ENCODE results near the gene SNX5. TPM values are rescaled to one million over a fixed set of nuclear protein-coding genes. Genes with fewer than 3 reads are reported as not detected.

The SNX5 gene
- total RNA-seq, 1 donor from 2014 or later: 159 TPM

DNA sequence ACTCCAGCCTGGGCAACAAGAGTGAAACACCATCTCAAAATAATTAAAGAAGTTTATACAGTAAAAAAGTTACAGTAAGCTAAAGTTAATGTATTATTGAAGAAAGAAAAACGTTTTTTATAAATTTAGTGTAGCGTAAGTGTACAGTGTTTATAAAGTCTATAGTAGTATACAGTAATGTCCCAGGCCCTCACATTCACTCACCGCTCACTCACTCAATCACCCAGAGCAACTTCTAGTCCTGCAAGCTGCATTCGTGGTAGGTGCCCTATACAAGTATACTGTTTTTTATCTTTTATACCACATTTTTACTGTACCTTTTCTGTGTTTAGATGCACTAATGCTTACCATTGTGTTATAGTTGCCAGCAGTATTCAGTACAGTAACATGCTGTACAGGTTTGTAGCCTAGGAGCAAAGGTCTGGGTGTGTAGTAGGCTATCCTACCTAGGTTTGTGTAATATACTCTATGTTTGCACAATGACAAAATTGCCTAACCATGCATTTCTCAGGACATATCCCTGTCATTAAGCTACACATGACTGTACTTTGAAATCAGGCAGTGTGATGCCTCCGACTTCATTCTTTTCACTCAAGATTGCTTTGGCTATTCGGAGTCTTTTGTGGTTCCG, 16.9 kb upstream of the SNX5 start:
- Histone ChIP-seq H3K36me3 (peaks cover 0 to 4% of the 10 kb centered on the region in 2 donors), H3K4me1 (no peaks in the 10 kb centered on the region), H3K27me3 (no peaks in the 10 kb centered on the region), H3K27ac (no peak overlapping the region), H3K9me3 (no peaks in the 10 kb centered on the region), H3K4me3 (no peak overlapping the region)
- no peak for TF ChIP-seq POLR2AphosphoS5 (IDR thresholded peaks at IDR 0.05; ENCODE audit: insufficient read depth in 1 of 2, low read depth in 1 of 2)
- no peak for TF ChIP-seq POLR2A (IDR thresholded peaks at IDR 0.05)
- TF ChIP-seq, protein P1, sequence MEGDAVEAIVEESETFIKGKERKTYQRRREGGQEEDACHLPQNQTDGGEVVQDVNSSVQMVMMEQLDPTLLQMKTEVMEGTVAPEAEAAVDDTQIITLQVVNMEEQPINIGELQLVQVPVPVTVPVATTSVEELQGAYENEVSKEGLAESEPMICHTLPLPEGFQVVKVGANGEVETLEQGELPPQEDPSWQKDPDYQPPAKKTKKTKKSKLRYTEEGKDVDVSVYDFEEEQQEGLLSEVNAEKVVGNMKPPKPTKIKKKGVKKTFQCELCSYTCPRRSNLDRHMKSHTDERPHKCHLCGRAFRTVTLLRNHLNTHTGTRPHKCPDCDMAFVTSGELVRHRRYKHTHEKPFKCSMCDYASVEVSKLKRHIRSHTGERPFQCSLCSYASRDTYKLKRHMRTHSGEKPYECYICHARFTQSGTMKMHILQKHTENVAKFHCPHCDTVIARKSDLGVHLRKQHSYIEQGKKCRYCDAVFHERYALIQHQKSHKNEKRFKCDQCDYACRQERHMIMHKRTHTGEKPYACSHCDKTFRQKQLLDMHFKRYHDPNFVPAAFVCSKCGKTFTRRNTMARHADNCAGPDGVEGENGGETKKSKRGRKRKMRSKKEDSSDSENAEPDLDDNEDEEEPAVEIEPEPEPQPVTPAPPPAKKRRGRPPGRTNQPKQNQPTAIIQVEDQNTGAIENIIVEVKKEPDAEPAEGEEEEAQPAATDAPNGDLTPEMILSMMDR (IDR thresholded peaks at IDR 0.05): no peak
- DNase-seq (ENCODE audit: extremely low spot score in 2 of 2): no peak
- intact Hi-C loops (cut with DNase I): no loop called here

DNA sequence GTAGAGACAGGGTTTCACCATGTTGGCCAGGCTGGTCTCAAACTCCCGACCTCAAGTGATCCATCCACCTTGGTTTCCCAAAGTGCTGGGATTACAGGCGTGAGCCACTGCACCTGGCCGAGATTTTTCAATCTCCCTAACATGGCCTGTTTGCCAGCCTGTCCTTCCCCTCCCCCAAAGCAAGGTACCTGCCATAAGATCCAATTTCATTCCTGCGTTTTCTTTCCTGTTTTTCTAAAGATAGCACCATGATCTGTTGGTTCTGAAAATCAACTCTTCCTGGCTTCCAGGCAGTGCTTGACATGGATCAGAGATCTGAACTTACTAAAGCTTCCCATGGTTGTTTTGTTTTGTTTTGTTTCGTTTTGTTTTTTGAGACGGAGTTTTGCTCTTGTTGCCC, 7.7 kb upstream of the SNX5 start:
- Histone ChIP-seq H3K36me3 (peaks cover 0 to 9% of the 10 kb centered on the region in 2 donors), H3K27me3 (no peaks in the 10 kb centered on the region), H3K27ac (no peak overlapping the region), H3K4me3 (no peak overlapping the region), H3K9me3 (no peaks in the 10 kb centered on the region), H3K4me1 (peaks cover 25% of the 10 kb centered on the region)
- intact Hi-C loops (cut with DNase I): no loop called here
- TF ChIP-seq POLR2AphosphoS5 (IDR thresholded peaks at IDR 0.05; ENCODE audit: insufficient read depth in 1 of 2, low read depth in 1 of 2) (no peak), POLR2A (IDR thresholded peaks at IDR 0.05) (no peak)
- TF ChIP-seq, protein P1 (IDR thresholded peaks at IDR 0.05): no peak
- no peak for DNase-seq (ENCODE audit: extremely low spot score in 2 of 2)

DNA sequence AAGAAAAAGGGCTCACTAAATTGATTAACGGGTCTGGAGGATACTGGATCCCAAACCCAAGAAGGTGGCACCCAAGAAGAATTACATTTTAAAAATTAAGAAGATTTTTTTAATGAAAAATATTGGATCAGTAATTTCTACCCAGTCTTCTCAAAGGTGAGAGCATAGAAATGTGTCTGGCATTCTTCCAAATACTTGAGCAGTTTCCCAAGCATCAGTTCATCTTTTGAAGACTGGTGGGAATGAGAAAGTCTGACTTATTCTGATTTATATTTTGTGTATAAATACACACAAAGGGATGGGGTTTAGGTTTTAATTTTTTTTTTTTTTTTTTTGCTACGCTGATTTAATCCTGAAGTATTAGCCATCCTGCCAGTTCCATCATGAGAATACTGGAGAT, 3.5 kb upstream of the SNX5 start:
- Histone ChIP-seq H3K27ac (no peak overlapping the region), H3K36me3 (peaks cover 0 to 9% of the 10 kb centered on the region in 2 donors), H3K4me3 (peak overlapping the region in 1 of 2 donors; percentile 3), H3K27me3 (no peaks in the 10 kb centered on the region), H3K4me1 (peaks cover 43% of the 10 kb centered on the region), H3K9me3 (no peaks in the 10 kb centered on the region)
- intact Hi-C loops (cut with DNase I): no loop called here
- TF ChIP-seq POLR2A (IDR thresholded peaks at IDR 0.05): no peak
- no peak for TF ChIP-seq POLR2AphosphoS5 (IDR thresholded peaks at IDR 0.05; ENCODE audit: insufficient read depth in 1 of 2, low read depth in 1 of 2)
- TF ChIP-seq, protein P1 (IDR thresholded peaks at IDR 0.05): no peak
- DNase-seq (ENCODE audit: extremely low spot score in 2 of 2): no peak

DNA sequence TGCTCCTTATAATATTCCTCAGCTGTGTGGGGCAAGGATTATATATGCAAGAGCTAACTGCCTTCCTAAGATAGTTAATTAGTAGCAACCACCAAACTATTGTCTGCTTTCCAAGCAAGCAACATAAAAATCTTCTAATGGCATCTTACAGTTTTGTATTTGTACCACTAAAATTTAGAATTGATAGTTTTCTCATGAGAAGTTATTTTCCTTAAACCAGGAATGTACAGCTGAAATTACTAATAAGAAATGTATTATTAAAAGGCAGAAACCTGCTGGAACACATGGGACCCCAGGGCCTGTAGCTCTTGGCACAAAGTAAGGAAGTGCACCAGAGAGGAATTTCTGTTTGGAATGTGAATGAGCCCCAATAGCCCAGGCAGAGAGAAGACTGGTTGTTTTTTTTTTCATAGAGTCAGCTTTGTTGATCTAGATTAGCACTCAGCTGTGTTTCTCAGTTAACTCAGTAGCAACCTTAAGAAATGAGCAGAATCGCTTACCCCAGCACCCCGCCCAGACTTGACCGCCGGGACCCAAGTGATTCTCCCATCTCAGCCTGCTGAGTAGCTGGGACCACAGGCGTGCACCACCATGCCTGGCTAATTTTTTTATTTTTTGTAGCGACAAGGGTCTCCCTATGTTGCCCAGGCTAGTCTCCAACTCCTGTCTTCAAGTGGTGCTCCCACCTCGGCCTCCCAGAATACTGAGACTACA, 2.9 kb upstream of the SNX5 start:
- H3K4me1 ChIP-seq: peaks cover 50% of the 10 kb centered on the region
- no peaks in the 10 kb centered on the region for H3K9me3 ChIP-seq

More for the DNA sequence above, 2.9 kb upstream of the SNX5 start:
- DNase-seq (ENCODE audit: extremely low spot score in 2 of 2): no peak
- TF ChIP-seq POLR2A (IDR thresholded peaks at IDR 0.05) (no peak), POLR2AphosphoS5 (IDR thresholded peaks at IDR 0.05; ENCODE audit: insufficient read depth in 1 of 2, low read depth in 1 of 2) (no peak)
- TF ChIP-seq, protein P1 (IDR thresholded peaks at IDR 0.05): no peak
- peak overlapping the region; percentile 37 for H3K27ac ChIP-seq
- H3K36me3 ChIP-seq: peaks cover 0 to 9% of the 10 kb centered on the region in 2 donors
- intact Hi-C loops (cut with DNase I): no loop called here
- peak overlapping the region in 1 of 2 donors; percentile 3 for H3K4me3 ChIP-seq
- no peaks in the 10 kb centered on the region for H3K27me3 ChIP-seq
